GM12801 (cell line): ENCODE data around the gene FPGS.

ENCODE experiments used
- TF ChIP-seq, protein P1 (sequence below): IDR thresholded peaks from one replicate; pipeline ENCODE4 v1.5.1; 2011; ENCODE audit warnings: control low read depth; ENCODE audit not compliant: insufficient read length; ENCODE audit errors: extremely low read depth

Gene FPGS

GRCh38 chr9:127854960-127855359, 52.3 kb downstream of the FPGS start:
- TF ChIP-seq, protein P1, sequence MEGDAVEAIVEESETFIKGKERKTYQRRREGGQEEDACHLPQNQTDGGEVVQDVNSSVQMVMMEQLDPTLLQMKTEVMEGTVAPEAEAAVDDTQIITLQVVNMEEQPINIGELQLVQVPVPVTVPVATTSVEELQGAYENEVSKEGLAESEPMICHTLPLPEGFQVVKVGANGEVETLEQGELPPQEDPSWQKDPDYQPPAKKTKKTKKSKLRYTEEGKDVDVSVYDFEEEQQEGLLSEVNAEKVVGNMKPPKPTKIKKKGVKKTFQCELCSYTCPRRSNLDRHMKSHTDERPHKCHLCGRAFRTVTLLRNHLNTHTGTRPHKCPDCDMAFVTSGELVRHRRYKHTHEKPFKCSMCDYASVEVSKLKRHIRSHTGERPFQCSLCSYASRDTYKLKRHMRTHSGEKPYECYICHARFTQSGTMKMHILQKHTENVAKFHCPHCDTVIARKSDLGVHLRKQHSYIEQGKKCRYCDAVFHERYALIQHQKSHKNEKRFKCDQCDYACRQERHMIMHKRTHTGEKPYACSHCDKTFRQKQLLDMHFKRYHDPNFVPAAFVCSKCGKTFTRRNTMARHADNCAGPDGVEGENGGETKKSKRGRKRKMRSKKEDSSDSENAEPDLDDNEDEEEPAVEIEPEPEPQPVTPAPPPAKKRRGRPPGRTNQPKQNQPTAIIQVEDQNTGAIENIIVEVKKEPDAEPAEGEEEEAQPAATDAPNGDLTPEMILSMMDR = no peak

DNA sequence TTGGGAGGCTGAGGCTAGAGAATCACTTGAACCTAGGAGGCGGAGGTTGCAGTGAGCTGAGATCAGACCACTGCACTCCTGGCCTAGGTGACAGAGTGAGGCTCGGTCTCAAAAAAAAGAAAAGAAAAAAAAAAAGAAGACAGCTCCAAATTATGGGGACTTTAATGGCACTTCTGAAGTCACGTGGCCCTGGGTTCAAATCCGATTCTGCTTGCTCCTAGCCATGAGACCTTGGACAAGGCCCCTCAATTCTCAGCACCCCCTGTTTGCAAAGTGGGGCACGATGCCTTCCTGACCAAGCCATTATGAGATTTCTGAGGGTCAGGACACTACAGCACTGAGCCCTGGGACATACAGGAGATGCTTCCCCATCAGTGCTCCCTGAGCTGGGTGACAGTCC, 52.8 kb downstream of the FPGS start:
- TF ChIP-seq, protein P1 = no peak

DNA sequence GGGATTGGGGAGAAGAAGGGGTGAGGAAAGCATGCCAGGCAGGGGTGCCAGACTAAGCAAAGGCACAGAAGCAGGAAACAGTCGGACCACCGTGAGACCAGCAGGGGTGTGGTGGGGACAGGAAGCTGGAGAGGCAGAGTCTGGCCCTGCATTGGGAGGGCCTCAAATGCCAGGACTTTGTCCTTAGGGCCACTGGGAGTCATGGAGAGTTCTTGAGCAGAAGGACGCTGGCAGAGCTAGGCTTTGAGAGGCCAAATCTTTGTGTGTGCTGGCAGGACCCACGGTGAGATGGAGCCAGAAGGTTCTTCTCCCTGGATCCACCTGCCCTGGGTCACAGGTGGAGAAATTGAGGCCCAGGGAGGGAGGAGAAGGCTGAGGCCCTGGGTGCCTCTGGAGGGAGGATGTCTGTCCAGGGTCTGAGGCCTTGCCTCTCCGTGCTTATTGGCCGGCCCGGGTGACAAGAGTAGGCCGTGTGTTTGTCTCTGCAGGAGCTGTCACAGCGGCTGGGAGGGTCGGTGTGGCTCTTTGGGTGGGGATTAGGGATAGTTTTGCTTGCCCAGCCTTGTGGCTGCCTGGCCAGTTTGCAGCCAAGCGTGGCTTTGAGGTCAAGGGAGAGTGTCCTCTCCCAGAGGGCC, 53.5 kb downstream of the FPGS start:
- TF ChIP-seq, protein P1 = no peak

DNA sequence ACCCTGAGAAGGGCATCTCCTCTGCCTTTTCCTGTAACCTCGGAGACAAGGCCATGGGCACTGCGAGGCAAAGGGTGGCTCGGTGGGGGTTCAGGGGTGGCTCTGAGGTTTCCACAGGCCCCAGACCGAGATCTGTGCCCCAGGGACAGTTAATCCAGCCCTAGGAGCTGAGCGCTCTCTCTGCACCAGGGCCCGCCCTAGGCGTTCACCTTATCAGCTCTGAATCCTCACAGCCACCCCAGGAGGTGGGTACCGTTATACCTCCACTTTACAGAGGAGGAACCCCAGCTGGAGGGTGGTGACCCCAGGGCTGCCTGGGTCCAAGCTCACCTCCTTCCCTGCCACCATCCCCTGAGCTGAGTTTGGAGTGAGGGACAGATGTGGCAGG, 54.0 kb downstream of the FPGS start:
- TF ChIP-seq, protein P1 = no peak

GRCh38 chr9:127857278-127857677, 54.6 kb downstream of the FPGS start:
- TF ChIP-seq, protein P1 = no peak

DNA sequence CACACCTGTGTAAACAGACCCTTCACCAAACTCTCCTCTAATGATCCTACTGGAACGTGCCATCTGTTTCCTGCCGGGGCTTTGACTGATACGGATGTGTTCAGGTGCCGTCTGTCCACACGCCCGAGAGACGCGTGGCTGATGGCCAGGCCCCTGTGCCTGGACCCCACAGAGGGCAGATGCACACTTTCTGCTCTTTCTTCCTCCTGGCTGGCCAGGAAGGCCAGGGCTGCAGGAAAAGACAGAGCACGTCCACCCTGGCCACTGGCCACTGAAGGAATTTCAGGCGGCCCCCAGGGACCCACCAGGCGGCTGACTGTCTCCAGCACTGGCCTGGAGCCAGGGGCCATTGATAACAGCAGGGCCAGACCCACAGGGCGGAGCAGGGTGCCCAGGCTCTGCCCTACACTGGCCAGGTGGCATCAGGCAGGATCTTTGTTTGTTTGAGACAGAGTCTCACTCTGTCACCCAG, 55.4 kb downstream of the FPGS start:
- TF ChIP-seq, protein P1 = no peak

GRCh38 chr9:127860260-127860659, 57.6 kb downstream of the FPGS start:
- TF ChIP-seq, protein P1 = no peak
